ENCODE results near the gene ARAP1. TPM values are rescaled to one million over a fixed set of nuclear protein-coding genes. Genes with fewer than 3 reads are reported as not detected.
A peak's percentile ranks its signal among the peaks of the same experiment; 100 is the strongest.

The ARAP1 gene
- total RNA-seq, 1 experiment from 2014 or later = 86.2 TPM

DNA sequence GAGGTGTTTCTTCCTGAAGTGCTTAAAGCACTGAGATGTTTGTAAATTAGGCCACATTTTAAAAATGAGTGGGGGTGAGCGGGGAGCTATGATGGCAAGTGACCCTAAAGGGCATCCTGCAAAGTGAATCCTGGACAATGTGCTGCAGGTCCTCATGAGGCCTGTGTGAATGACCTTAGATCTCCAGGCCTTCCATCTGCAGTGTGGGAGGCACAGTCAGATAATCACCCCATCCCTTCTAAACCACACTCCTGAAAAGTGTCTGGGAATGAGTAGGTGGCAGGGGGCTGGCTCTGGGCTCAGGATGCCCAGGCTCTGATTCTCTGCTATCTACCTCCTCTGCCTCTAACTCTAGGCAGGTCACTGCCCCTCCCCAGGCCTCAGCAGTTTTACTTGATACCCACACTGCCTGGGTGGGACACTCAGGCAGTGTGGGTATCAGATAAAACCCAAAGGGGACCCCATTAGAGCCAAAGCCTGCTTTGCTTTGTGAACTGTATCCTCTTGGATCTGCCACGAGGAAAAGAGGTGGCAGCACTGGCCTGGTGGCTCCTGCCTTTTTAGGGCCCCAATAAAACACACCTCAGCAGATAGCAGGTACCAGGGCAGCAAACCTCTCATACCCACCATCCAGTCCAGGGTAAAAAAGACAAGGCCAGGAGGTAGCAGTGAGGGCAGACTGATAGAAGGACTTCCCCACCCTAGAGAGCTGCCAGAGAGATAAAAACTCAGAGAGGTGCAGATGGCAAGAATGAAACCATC, 31.1 kb upstream of the ARAP1 start:
- DNase-seq (no peak), ATAC-seq (no peak)
- CTCF ChIA-PET = no interaction called here
- no peaks in the 10 kb centered on the region for H3K9me2 ChIP-seq (replicated peaks; ENCODE audit: low read length)
- no TSS peak for BruUV-seq (replicated peaks)
- no peaks in the 10 kb centered on the region for H4K20me1 ChIP-seq (ENCODE audit: low read length)
- no peaks in the 10 kb centered on the region for H3K9me3 ChIP-seq (ENCODE audit: low read length)
- H3K9ac ChIP-seq (ENCODE audit: low read length) = no peak overlapping the region
- H3K4me3 ChIP-seq (ENCODE audit: low read length) = no peak overlapping the region
- no peaks in the 10 kb centered on the region for H3K36me3 ChIP-seq (ENCODE audit: low read depth, low read length)
- H3F3A ChIP-seq (ENCODE audit: low read length, unreplicated experiment) = no peaks in the 10 kb centered on the region
- intact Hi-C loops (cut with micrococcal nuclease) = no loop called here
- TF ChIP-seq EZH2phosphoT487 (IDR thresholded peaks at IDR 0.05; ENCODE audit: borderline replicate concordance, low read length) (no peak), EZH2 (IDR thresholded peaks at IDR 0.05; ENCODE audit: low read length, unreplicated experiment) (no peak)
- TF ChIP-seq, protein P1, sequence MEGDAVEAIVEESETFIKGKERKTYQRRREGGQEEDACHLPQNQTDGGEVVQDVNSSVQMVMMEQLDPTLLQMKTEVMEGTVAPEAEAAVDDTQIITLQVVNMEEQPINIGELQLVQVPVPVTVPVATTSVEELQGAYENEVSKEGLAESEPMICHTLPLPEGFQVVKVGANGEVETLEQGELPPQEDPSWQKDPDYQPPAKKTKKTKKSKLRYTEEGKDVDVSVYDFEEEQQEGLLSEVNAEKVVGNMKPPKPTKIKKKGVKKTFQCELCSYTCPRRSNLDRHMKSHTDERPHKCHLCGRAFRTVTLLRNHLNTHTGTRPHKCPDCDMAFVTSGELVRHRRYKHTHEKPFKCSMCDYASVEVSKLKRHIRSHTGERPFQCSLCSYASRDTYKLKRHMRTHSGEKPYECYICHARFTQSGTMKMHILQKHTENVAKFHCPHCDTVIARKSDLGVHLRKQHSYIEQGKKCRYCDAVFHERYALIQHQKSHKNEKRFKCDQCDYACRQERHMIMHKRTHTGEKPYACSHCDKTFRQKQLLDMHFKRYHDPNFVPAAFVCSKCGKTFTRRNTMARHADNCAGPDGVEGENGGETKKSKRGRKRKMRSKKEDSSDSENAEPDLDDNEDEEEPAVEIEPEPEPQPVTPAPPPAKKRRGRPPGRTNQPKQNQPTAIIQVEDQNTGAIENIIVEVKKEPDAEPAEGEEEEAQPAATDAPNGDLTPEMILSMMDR (conservative IDR thresholded peaks at IDR 0.05; ENCODE audit: low read depth, low read length) = no peak
- peaks cover 45% of the 10 kb centered on the region for H3K4me1 ChIP-seq (ENCODE audit: insufficient read depth, low read length)
- no peak overlapping the region for H3K27ac ChIP-seq (ENCODE audit: low read length)
- no peaks in the 10 kb centered on the region for H3K27me3 ChIP-seq (ENCODE audit: low read length)
- H3K79me2 ChIP-seq (ENCODE audit: low read length) = peaks cover 7% of the 10 kb centered on the region; the same call in 1 of the 2 replicates
- no peak overlapping the region for H2AFZ ChIP-seq (ENCODE audit: low read length)
- POLR2A ChIA-PET (ENCODE audit: unreplicated experiment) = no interaction called here
- no peak overlapping the region for H3K4me2 ChIP-seq (ENCODE audit: low read length)

DNA sequence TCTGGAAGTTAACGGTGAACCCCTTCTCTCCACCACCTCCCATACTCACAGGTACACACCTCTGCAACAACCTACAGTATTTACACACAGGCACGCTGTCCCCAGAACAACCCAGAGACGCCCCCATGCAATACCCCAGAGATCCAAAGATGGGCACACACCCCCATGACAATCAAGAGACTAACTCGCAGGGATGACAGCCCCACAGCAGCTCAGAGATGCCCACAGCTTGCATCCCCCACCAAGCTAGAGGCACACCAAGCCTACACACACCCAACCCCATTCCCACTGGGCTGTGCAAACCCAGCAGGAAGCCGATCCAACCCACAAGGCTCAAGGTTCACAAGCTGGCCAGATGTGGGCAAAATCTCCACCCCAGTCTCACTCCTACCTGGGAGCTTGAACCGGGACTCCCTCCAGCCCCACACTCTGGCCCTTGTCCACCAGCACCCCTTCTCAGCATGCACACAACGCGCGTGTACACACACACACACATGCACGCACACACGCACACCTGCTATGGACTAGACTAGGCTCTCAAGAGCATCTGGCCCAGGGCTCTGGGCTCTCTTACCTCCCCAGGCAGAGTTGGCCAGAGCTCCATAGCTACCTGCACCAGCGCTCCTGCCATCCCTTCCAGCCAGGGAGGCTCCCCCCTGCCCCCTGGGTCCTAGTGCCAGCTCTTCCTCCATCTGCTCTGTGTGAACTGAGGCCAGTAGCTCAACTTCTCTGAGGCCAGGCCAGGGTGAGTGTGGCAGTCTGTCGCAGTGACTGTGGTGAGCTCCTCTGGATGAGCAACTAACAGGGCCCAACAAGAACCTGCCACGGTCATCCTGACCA, 30.1 kb upstream of the ARAP1 start:
- DNase-seq (no peak), ATAC-seq (peak; percentile 30)
- Histone ChIP-seq H3K9ac (ENCODE audit: low read length) (no peak overlapping the region), H3K27ac (ENCODE audit: low read length) (no peak overlapping the region), H3K4me3 (ENCODE audit: low read length) (peak overlapping the region; percentile 51), H2AFZ (ENCODE audit: low read length) (peak overlapping the region; percentile 56), H3K9me2 (replicated peaks; ENCODE audit: low read length) (no peaks in the 10 kb centered on the region), H3K36me3 (ENCODE audit: low read depth, low read length) (no peaks in the 10 kb centered on the region), H3K9me3 (ENCODE audit: low read length) (no peaks in the 10 kb centered on the region), H3K27me3 (ENCODE audit: low read length) (no peaks in the 10 kb centered on the region), H3K79me2 (ENCODE audit: low read length) (peaks cover 7% of the 10 kb centered on the region; the same call in 1 of the 2 replicates), H3F3A (ENCODE audit: low read length, unreplicated experiment) (no peaks in the 10 kb centered on the region), H4K20me1 (ENCODE audit: low read length) (no peaks in the 10 kb centered on the region), H3K4me2 (ENCODE audit: low read length) (peak overlapping the region; percentile 77), H3K4me1 (ENCODE audit: insufficient read depth, low read length) (peaks cover 35% of the 10 kb centered on the region)
- ChIA-PET CTCF (interaction anchor here (0.6 kb wide), 1 partner anchor 14 kb away, joined by 3 read pairs; no protein-coding TSS in a partner anchor), POLR2A (ENCODE audit: unreplicated experiment) (interaction anchor here (0.7 kb wide), 2 partner anchors 110 to 692 kb away, joined by 3 to 4 read pairs; no protein-coding TSS in a partner anchor)
- BruUV-seq (replicated peaks) = no TSS peak
- TF ChIP-seq EZH2 (IDR thresholded peaks at IDR 0.05; ENCODE audit: low read length, unreplicated experiment) (no peak), EZH2phosphoT487 (IDR thresholded peaks at IDR 0.05; ENCODE audit: borderline replicate concordance, low read length) (no peak)
- TF ChIP-seq, protein P1 (conservative IDR thresholded peaks at IDR 0.05; ENCODE audit: low read depth, low read length) = no peak
- intact Hi-C loops (cut with micrococcal nuclease) = no loop called here

All from PC-3 (cell line).